ENCODE measurements around the gene GALNT10.

GALNT10 gene

DNA sequence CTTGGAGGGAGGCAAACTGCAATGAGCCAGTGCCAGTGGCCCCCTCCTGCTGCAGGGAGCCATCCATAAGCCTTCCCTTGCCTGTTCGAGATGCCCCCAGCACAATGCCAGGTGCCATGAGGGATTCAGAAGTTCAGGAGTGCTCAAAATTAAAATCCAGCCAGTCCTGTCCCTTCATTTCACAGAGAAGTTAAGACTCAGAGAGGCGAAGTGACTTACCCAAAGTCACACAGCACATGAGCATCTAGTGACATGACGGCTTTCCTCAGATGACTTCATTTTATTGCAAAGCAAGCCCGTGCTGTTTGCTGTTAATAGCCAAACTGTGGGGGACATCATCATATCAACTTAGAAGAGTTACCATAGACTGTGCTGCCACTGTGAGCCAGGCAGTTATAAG, 185.9 kb downstream of the GALNT10 start:
- Histone ChIP-seq H3K56ac (ENCODE audit: low read length) (no peak overlapping the region), H2AK5ac (ENCODE audit: low read length) (no peak overlapping the region), H3K18ac (ENCODE audit: low read length) (no peak overlapping the region), H4K5ac (ENCODE audit: low read length) (no peak overlapping the region), H3K79me2 (ENCODE audit: control insufficient read depth, insufficient read depth, low read length) (no peaks in the 10 kb centered on the region), H2BK120ac (ENCODE audit: low read depth, low read length) (no peak overlapping the region), H3K36me3 (ENCODE audit: control insufficient read depth, insufficient read depth, low read length) (no peaks in the 10 kb centered on the region), H3K79me1 (ENCODE audit: low read length) (no peaks in the 10 kb centered on the region), H3K27me3 (ENCODE audit: insufficient read depth, low read length, poor library complexity) (no peaks in the 10 kb centered on the region), H3K4me2 (ENCODE audit: low read length) (no peak overlapping the region), H3K4ac (ENCODE audit: low read depth, low read length) (no peak overlapping the region), H3K23ac (ENCODE audit: low read length) (no peak overlapping the region), H3K4me1 (ENCODE audit: control insufficient read depth, low read depth, low read length) (no peaks in the 10 kb centered on the region), H3K27ac (ENCODE audit: low read depth, low read length) (no peak overlapping the region), H2BK5ac (ENCODE audit: low read length) (no peak overlapping the region), H3K4me3 (ENCODE audit: low read length) (no peak overlapping the region), H2BK15ac (replicated peaks; ENCODE audit: low read depth) (no peak overlapping the region), H4K8ac (ENCODE audit: low read depth, low read length) (no peak overlapping the region), H3K9ac (ENCODE audit: low read length) (no peak overlapping the region)
- WGBS (ENCODE audit: extremely low coverage, insufficient coverage, low lambda C conversion rate), result no CpG with 5 or more reads among the region's 4 CpGs
- DNase-seq, result no peak

DNA sequence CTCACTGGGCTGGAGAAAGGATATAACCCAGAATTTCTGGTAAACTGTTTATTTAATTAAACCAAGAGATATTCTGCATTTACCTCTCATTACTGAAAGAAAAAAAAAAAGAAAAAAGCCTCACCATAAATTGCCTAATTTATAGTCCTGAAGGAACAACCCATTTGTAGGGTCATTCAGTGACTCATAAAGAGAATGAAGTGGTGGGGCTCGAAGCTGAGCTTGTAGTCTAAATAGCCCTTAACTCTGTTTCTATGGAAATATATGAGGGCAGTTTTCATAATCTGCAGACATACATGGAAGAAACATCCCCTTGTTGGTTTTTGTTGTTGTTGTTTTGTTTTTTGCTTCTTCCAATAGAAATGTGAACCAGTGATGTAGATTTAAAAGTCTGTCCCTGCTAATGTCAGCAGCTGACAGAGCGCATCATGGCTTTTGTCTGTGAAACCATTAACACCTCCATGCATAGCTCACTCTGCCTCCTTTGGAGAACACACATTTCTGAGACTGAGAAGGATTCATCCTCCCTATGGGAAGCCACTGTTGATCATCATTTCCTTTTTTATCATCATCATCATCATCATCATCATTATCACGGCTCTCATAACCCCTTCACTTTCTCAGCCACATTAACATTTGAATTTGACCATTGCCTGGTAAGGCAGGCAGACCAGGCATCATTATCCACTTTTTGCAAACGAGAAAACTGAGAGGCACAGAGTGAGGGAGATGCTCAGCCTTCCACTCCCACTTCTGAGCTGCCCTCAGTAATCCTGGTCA, 187.4 kb downstream of the GALNT10 start:
- no peak overlapping the region for H3K4me2 ChIP-seq (ENCODE audit: low read length)
- H3K79me2 ChIP-seq (ENCODE audit: control insufficient read depth, insufficient read depth, low read length), result no peaks in the 10 kb centered on the region
- no peak overlapping the region for H2BK120ac ChIP-seq (ENCODE audit: low read depth, low read length)
- H2BK5ac ChIP-seq (ENCODE audit: low read length), result no peak overlapping the region
- no peaks in the 10 kb centered on the region for H3K27me3 ChIP-seq (ENCODE audit: insufficient read depth, low read length, poor library complexity)
- no peak overlapping the region for H3K56ac ChIP-seq (ENCODE audit: low read length)
- no peaks in the 10 kb centered on the region for H3K4me1 ChIP-seq (ENCODE audit: control insufficient read depth, low read depth, low read length)
- H3K4ac ChIP-seq (ENCODE audit: low read depth, low read length), result no peak overlapping the region
- H2AK5ac ChIP-seq (ENCODE audit: low read length), result no peak overlapping the region
- H3K79me1 ChIP-seq (ENCODE audit: low read length), result no peaks in the 10 kb centered on the region
- no peak overlapping the region for H2BK15ac ChIP-seq (replicated peaks; ENCODE audit: low read depth)
- no peaks in the 10 kb centered on the region for H3K36me3 ChIP-seq (ENCODE audit: control insufficient read depth, insufficient read depth, low read length)
- no peak overlapping the region for H4K5ac ChIP-seq (ENCODE audit: low read length)
- no peak overlapping the region for H3K4me3 ChIP-seq (ENCODE audit: low read length)
- H3K27ac ChIP-seq (ENCODE audit: low read depth, low read length), result no peak overlapping the region
- no peak for DNase-seq
- H3K9ac ChIP-seq (ENCODE audit: low read length), result no peak overlapping the region
- H4K8ac ChIP-seq (ENCODE audit: low read depth, low read length), result no peak overlapping the region
- H3K18ac ChIP-seq (ENCODE audit: low read length), result no peak overlapping the region
- H3K23ac ChIP-seq (ENCODE audit: low read length), result no peak overlapping the region
- no CpG with 5 or more reads among the region's 4 CpGs for WGBS (ENCODE audit: extremely low coverage, insufficient coverage, low lambda C conversion rate)

DNA sequence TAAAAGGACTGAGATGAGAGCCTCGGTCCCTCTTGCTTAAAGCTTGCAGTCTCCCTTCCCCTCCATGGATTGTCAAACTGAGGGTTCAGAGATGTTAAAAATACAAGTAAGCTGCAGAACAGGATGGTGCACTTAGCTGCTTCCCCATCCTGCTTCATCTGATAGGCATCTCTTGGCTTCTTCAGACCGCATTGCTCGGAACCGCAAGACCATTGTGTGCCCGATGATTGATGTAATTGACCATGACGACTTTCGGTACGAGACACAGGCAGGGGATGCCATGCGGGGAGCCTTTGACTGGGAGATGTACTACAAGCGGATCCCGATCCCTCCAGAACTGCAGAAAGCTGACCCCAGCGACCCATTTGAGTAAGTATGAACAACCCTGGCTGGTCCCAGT, 189.7 kb downstream of the GALNT10 start:
- H4K5ac ChIP-seq (ENCODE audit: low read length), result no peak overlapping the region
- no peak overlapping the region for H2BK120ac ChIP-seq (ENCODE audit: low read depth, low read length)
- H2BK5ac ChIP-seq (ENCODE audit: low read length), result no peak overlapping the region
- no peak overlapping the region for H3K56ac ChIP-seq (ENCODE audit: low read length)
- H4K8ac ChIP-seq (ENCODE audit: low read depth, low read length), result no peak overlapping the region
- DNase-seq, result no peak
- H3K79me1 ChIP-seq (ENCODE audit: low read length), result no peaks in the 10 kb centered on the region
- H3K18ac ChIP-seq (ENCODE audit: low read length), result no peak overlapping the region
- no peak overlapping the region for H2AK5ac ChIP-seq (ENCODE audit: low read length)
- H3K27ac ChIP-seq (ENCODE audit: low read depth, low read length), result no peak overlapping the region
- no peak overlapping the region for H3K4me2 ChIP-seq (ENCODE audit: low read length)
- H3K4me1 ChIP-seq (ENCODE audit: control insufficient read depth, low read depth, low read length), result peaks cover 5% of the 10 kb centered on the region
- no peak overlapping the region for H3K23ac ChIP-seq (ENCODE audit: low read length)
- no CpG with 5 or more reads among the region's 12 CpGs for WGBS (ENCODE audit: extremely low coverage, insufficient coverage, low lambda C conversion rate)
- no peak overlapping the region for H3K4ac ChIP-seq (ENCODE audit: low read depth, low read length)
- H2BK15ac ChIP-seq (replicated peaks; ENCODE audit: low read depth), result no peak overlapping the region
- no peaks in the 10 kb centered on the region for H3K27me3 ChIP-seq (ENCODE audit: insufficient read depth, low read length, poor library complexity)
- H3K4me3 ChIP-seq (ENCODE audit: low read length), result no peak overlapping the region
- H3K79me2 ChIP-seq (ENCODE audit: control insufficient read depth, insufficient read depth, low read length), result no peaks in the 10 kb centered on the region
- no peak overlapping the region for H3K9ac ChIP-seq (ENCODE audit: low read length)
- H3K36me3 ChIP-seq (ENCODE audit: control insufficient read depth, insufficient read depth, low read length), result no peaks in the 10 kb centered on the region

- no peak overlapping the region for H2AK5ac ChIP-seq (ENCODE audit: low read length)
- H4K5ac ChIP-seq (ENCODE audit: low read length), result no peak overlapping the region
- H2BK15ac ChIP-seq (replicated peaks; ENCODE audit: low read depth), result no peak overlapping the region
- WGBS (ENCODE audit: extremely low coverage, insufficient coverage, low lambda C conversion rate), result no CpG with 5 or more reads among the region's 9 CpGs
- no peaks in the 10 kb centered on the region for H3K79me1 ChIP-seq (ENCODE audit: low read length)
- H3K27me3 ChIP-seq (ENCODE audit: insufficient read depth, low read length, poor library complexity), result no peaks in the 10 kb centered on the region
- H3K23ac ChIP-seq (ENCODE audit: low read length), result no peak overlapping the region
- H3K79me2 ChIP-seq (ENCODE audit: control insufficient read depth, insufficient read depth, low read length), result no peaks in the 10 kb centered on the region
- H2BK5ac ChIP-seq (ENCODE audit: low read length), result peak overlapping the region; percentile 18
- H2BK120ac ChIP-seq (ENCODE audit: low read depth, low read length), result no peak overlapping the region
- peak overlapping the region; percentile 36 for H3K56ac ChIP-seq (ENCODE audit: low read length)
- H4K8ac ChIP-seq (ENCODE audit: low read depth, low read length), result no peak overlapping the region
- H3K4ac ChIP-seq (ENCODE audit: low read depth, low read length), result no peak overlapping the region
- DNase-seq, result peak; percentile 83
- no peak overlapping the region for H3K9ac ChIP-seq (ENCODE audit: low read length)
- no peak overlapping the region for H3K4me2 ChIP-seq (ENCODE audit: low read length)
- no peak overlapping the region for H3K4me3 ChIP-seq (ENCODE audit: low read length)
- H3K4me1 ChIP-seq (ENCODE audit: control insufficient read depth, low read depth, low read length), result peaks cover 11% of the 10 kb centered on the region
- H3K18ac ChIP-seq (ENCODE audit: low read length), result peak overlapping the region; percentile 2
- H3K27ac ChIP-seq (ENCODE audit: low read depth, low read length), result no peak overlapping the region
- no peaks in the 10 kb centered on the region for H3K36me3 ChIP-seq (ENCODE audit: control insufficient read depth, insufficient read depth, low read length)
These were observed 194.1 kb downstream of the GALNT10 start for GRCh38 chr5:154384480-154385235.

- H3K56ac ChIP-seq (ENCODE audit: low read length), result peak overlapping the region; percentile 20
- no peaks in the 10 kb centered on the region for H3K36me3 ChIP-seq (ENCODE audit: control insufficient read depth, insufficient read depth, low read length)
- H3K4ac ChIP-seq (ENCODE audit: low read depth, low read length), result no peak overlapping the region
- peaks cover 11% of the 10 kb centered on the region for H3K4me1 ChIP-seq (ENCODE audit: control insufficient read depth, low read depth, low read length)
- no peaks in the 10 kb centered on the region for H3K79me1 ChIP-seq (ENCODE audit: low read length)
- no peak overlapping the region for H2BK15ac ChIP-seq (replicated peaks; ENCODE audit: low read depth)
- no peak overlapping the region for H3K9ac ChIP-seq (ENCODE audit: low read length)
- no peak overlapping the region for H4K5ac ChIP-seq (ENCODE audit: low read length)
- WGBS (ENCODE audit: extremely low coverage, insufficient coverage, low lambda C conversion rate), result no CpG with 5 or more reads among the region's 8 CpGs
- H3K4me2 ChIP-seq (ENCODE audit: low read length), result no peak overlapping the region
- H2BK120ac ChIP-seq (ENCODE audit: low read depth, low read length), result no peak overlapping the region
- no peaks in the 10 kb centered on the region for H3K27me3 ChIP-seq (ENCODE audit: insufficient read depth, low read length, poor library complexity)
- H3K23ac ChIP-seq (ENCODE audit: low read length), result no peak overlapping the region
- no peak overlapping the region for H3K27ac ChIP-seq (ENCODE audit: low read depth, low read length)
- no peak overlapping the region for H3K4me3 ChIP-seq (ENCODE audit: low read length)
- peak overlapping the region; percentile 2 for H3K18ac ChIP-seq (ENCODE audit: low read length)
- peak overlapping the region; percentile 31 for H2BK5ac ChIP-seq (ENCODE audit: low read length)
- peak overlapping the region; percentile 12 for H2AK5ac ChIP-seq (ENCODE audit: low read length)
- no peaks in the 10 kb centered on the region for H3K79me2 ChIP-seq (ENCODE audit: control insufficient read depth, insufficient read depth, low read length)
- no peak overlapping the region for H4K8ac ChIP-seq (ENCODE audit: low read depth, low read length)
- DNase-seq, result no peak
These were observed 194.6 kb downstream of the GALNT10 start for GRCh38 chr5:154385236-154385512.

All from mesendoderm (in vitro differentiated cells).